ENCODE measurements around the gene TEKT2. TPM values are rescaled to one million over a fixed set of nuclear protein-coding genes. Genes with fewer than 3 reads are reported as not detected.

TEKT2 gene
- total and polyA plus RNA-seq, 2 of the 8 experiments (the other 6 are each of a cell fraction or from before 2014, with no cell fraction given), result 1.6 to 1.7 TPM

GRCh38 chr1:36125129-36125991 is 41.5 kb downstream of the TEKT2 start, which contains the start of gene COL8A2:
Gene COL8A2, minus strand, starts transcription at chr1:36125222. Its CDS starts 24,980 bp downstream, at chr1:36100242.
- Histone ChIP-seq H3K4me2 (ENCODE audit: insufficient read depth in 1 of 2, low read depth in 2 of 2, low read length in 2 of 2) (peak within 1 kb of the TSS; percentile 40 to 78), H3K27ac (ENCODE audit: low read depth, low read length) (no peak within 1 kb of the TSS), H3K79me2 (ENCODE audit: control insufficient read depth in 1 of 2, insufficient read depth in 2 of 2, low read length in 2 of 2) (no peaks in the 10 kb centered on the region), H2AFZ (ENCODE audit: low read length) (peak within 1 kb of the TSS; percentile 83), H4K91ac (replicated peaks; ENCODE audit: insufficient read length, low read length) (peak within 1 kb of the TSS; percentile 56), H3K14ac (ENCODE audit: insufficient read length) (no peak within 1 kb of the TSS), H3K79me1 (ENCODE audit: low read depth, low read length) (no peaks in the 10 kb centered on the region), H3K56ac (replicated peaks; ENCODE audit: insufficient read length, low read depth, low read length) (no peak within 1 kb of the TSS), H3K9ac (replicated peaks in 1 of 4; ENCODE audit: extremely low read depth in 1 of 4, low read depth in 3 of 4, low read length in 3 of 4) (no peak within 1 kb of the TSS; a peak in 1 of 7 replicates), H3K4me3 (ENCODE audit: extremely low read depth in 1 of 4, insufficient read depth in 2 of 4, low read depth in 3 of 4, low read length in 4 of 4) (peak within 1 kb of the TSS; percentile 27 to 62 (median 29)), H3K23me2 (ENCODE audit: low read depth, low read length) (peaks cover 16% of the 10 kb centered on the region; the same call in 1 of the 2 replicates), H3K23ac (ENCODE audit: insufficient read length) (no peak within 1 kb of the TSS), H2BK120ac (replicated peaks; ENCODE audit: low read depth, low read length) (no peak within 1 kb of the TSS), H3K36me3 (ENCODE audit: control insufficient read depth in 2 of 4, insufficient read depth in 4 of 4, low read length in 3 of 4) (no peaks in the 10 kb centered on the region), H3K4me1 (replicated peaks in 1 of 4; ENCODE audit: control insufficient read depth in 3 of 4, insufficient read depth in 4 of 4, low read length in 3 of 4) (peaks cover 0 to 11% (median 5%) of the 10 kb centered on the region in 4 experiments; a peak in 5 of 7 replicates), H3K18ac (ENCODE audit: extremely low read depth, low read length) (peak within 1 kb of the TSS; percentile 90), H2BK5ac (ENCODE audit: low read depth, low read length) (peak within 1 kb of the TSS; percentile 52; the same call in 1 of the 2 replicates), H3K27me3 (replicated peaks in 1 of 4; ENCODE audit: control insufficient read depth in 3 of 4, extremely low read depth in 1 of 4, insufficient read depth in 3 of 4, low read length in 3 of 4) (peaks cover 16 to 38% (median 30%) of the 10 kb centered on the region in 4 experiments), H2BK20ac (ENCODE audit: low read length) (peak within 1 kb of the TSS; percentile 72), H2BK12ac (ENCODE audit: low read depth, low read length) (peak within 1 kb of the TSS; percentile 87; the same call in 1 of the 2 replicates), H3K4ac (replicated peaks; ENCODE audit: insufficient read length, low read depth, low read length) (peak within 1 kb of the TSS; percentile 78), H2AK5ac (ENCODE audit: low read depth, low read length) (peak within 1 kb of the TSS; percentile 53; the same call in 1 of the 2 replicates), H2BK15ac (ENCODE audit: low read length) (peak within 1 kb of the TSS; percentile 72; the same call in 1 of the 2 replicates), H4K20me1 (replicated peaks in 1 of 2; ENCODE audit: control insufficient read depth in 1 of 2, insufficient read depth in 2 of 2, low read length in 2 of 2) (peaks cover 0 to 5% of the 10 kb centered on the region in 2 experiments), H4K5ac (ENCODE audit: insufficient read length, low read depth, low read length) (peak within 1 kb of the TSS; percentile 1), H4K8ac (ENCODE audit: extremely low read depth, insufficient read depth, low read length) (peak within 1 kb of the TSS; percentile 86), H3K9me3 (ENCODE audit: insufficient read depth in 2 of 2, low read depth in 1 of 2, low read length in 1 of 2) (no peaks in the 10 kb centered on the region)
- WGBS, 2 experiments (ENCODE audit: extremely low coverage in 1 of 2, insufficient coverage in 1 of 2, insufficient read length in 1 of 2, insufficient replicate concordance in 2 of 2, low coverage in 1 of 2, low lambda C conversion rate in 2 of 2, missing lambda C conversion rate in 1 of 2), result 29% methylated on average over 29 of the region's 77 CpGs; no CpG with 5 or more reads in 1 of the 2 experiments
- FAIRE-seq, result no peak
- DNase-seq (ENCODE audit: low read depth in 1 of 2, low spot score in 2 of 2), result peak in 1 of 2 experiments; percentile 65
- ChIA-PET POLR2A (ENCODE audit: partially characterized antibody) (interaction anchor here (1.0 kb wide), 1 partner anchor 10 kb away, joined by 3 read pairs; no protein-coding TSS in a partner anchor), CTCF (ENCODE audit: partially characterized antibody) (interaction anchor here (0.8 kb wide), 1 partner anchor 25 kb away, joined by 3 read pairs; no protein-coding TSS in a partner anchor)
- peak; percentile 61; the same call in 1 of the 2 replicates for TF ChIP-seq E2F6 (IDR thresholded peaks at IDR 0.05)
- no peak for TF ChIP-seq ATF3 (IDR thresholded peaks at IDR 0.05; ENCODE audit: insufficient read depth, low read depth, low read length)
- peak; percentile 76 for TF ChIP-seq MAX (IDR thresholded peaks at IDR 0.05)
- no peak for TF ChIP-seq EGR1 (IDR thresholded peaks at IDR 0.05; ENCODE audit: borderline replicate concordance, low read depth, low read length)
- peak; percentile 62 for TF ChIP-seq KDM4A (IDR thresholded peaks at IDR 0.05; ENCODE audit: low read depth, low read length, severe bottlenecking)
- 0 out of 2 replicates have a peak, but pooled peaks have one; percentile 6 for TF ChIP-seq GABPA (IDR thresholded peaks at IDR 0.05; ENCODE audit: borderline replicate concordance, insufficient read depth, low read length)
- no peak for TF ChIP-seq SP2 (IDR thresholded peaks at IDR 0.05; ENCODE audit: low read length)
- 0 out of 2 replicates have a peak, but pooled peaks have one; percentile 11 for TF ChIP-seq PHF8 (conservative IDR thresholded peaks at IDR 0.05; ENCODE audit: low read depth, low read length)
